NCI-H2196 treated with DMSO at 0.1 percent for 48 hours (cell line): ENCODE data around the gene CLP1.

Experiments used
- DNase-seq: peaks from one replicate; lab custom pipeline; 2025; ENCODE audit not compliant: unreplicated experiment; lab: John Stamatoyannopoulos, UW

CLP1 gene

GRCh38 chr11:57657194-57658022 is at the start of gene CLP1:
TSS of gene CLP1 (plus strand) at chr11:57657762. CDS start at chr11:57659477, 1,715 bp downstream.
- peak; percentile 95 for DNase-seq

GRCh38 chr11:57610170-57610569 is 47.4 kb upstream of the CLP1 start:
- DNase-seq = no peak

- DNase-seq = no peak
Measured at GRCh38 chr11:57614234-57614772, 43.3 kb upstream of the CLP1 start.

- DNase-seq = no peak
Measured at GRCh38 chr11:57615308-57615707, 42.3 kb upstream of the CLP1 start.

- DNase-seq = no peak
Measured at GRCh38 chr11:57616595-57616994, 41.0 kb upstream of the CLP1 start.

- DNase-seq = no peak
Measured at GRCh38 chr11:57618438-57618837, 39.1 kb upstream of the CLP1 start.

GRCh38 chr11:57619331-57619730 is 38.2 kb upstream of the CLP1 start:
- DNase-seq = no peak

- DNase-seq = no peak
Measured at GRCh38 chr11:57620467-57620866, 37.1 kb upstream of the CLP1 start.

GRCh38 chr11:57622263-57622662 is 35.3 kb upstream of the CLP1 start:
- no peak for DNase-seq

GRCh38 chr11:57624864-57625263 is 32.7 kb upstream of the CLP1 start:
- DNase-seq = no peak

GRCh38 chr11:57626895-57627294 is 30.7 kb upstream of the CLP1 start:
- DNase-seq = no peak

- no peak for DNase-seq
Measured at GRCh38 chr11:57630171-57630570, 27.4 kb upstream of the CLP1 start.

- no peak for DNase-seq
Measured at GRCh38 chr11:57632116-57632515, 25.4 kb upstream of the CLP1 start.

- DNase-seq = no peak
Measured at GRCh38 chr11:57633394-57634070, 24.0 kb upstream of the CLP1 start.

- no peak for DNase-seq
Measured at GRCh38 chr11:57634311-57634710, 23.3 kb upstream of the CLP1 start.

- no peak for DNase-seq
Measured at GRCh38 chr11:57635246-57635645, 22.3 kb upstream of the CLP1 start.

GRCh38 chr11:57637626-57638004 is 19.9 kb upstream of the CLP1 start:
- no peak for DNase-seq

GRCh38 chr11:57638005-57638781 is 19.4 kb upstream of the CLP1 start:
- peak; percentile 52 for DNase-seq

GRCh38 chr11:57638811-57639320 is 18.7 kb upstream of the CLP1 start:
- DNase-seq = no peak

- DNase-seq = no peak
Measured at GRCh38 chr11:57639321-57640067, 18.1 kb upstream of the CLP1 start.
